ENCODE measurements around the gene PATJ.
A peak's percentile ranks its signal among the peaks of the same experiment; 100 is the strongest.
"Not testable (repeated sequence)": the region's sequence is repeated elsewhere in the genome, so short reads cannot be mapped to it uniquely, and the experiment has no call there.

The PATJ gene

DNA sequence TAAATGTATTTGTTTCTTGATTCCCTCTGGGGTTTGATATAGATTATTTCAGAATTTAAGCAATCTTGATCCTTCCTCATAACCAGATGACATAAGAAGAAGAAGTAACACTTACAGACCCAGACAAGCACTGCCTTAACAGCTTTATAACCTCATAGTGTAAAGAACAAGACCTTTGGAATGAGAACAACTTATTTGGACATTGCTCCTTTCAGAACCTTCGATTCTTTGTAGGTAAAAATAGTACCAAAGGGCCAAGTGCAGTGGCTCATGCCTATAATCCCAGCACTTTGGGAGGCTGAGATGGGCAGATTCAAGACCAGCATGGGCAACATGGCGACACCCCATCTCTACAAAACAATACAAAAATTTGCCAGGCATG is 32.4 kb upstream of the PATJ start:
- Histone ChIP-seq H4K12ac (ENCODE audit: low read depth, low read length) (no peak overlapping the region), H3K36me3 (ENCODE audit: control insufficient read depth in 1 of 2, insufficient read depth in 2 of 2, low read length in 2 of 2) (peaks cover 9 to 15% of the 10 kb centered on the region in 2 experiments), H2AFZ (ENCODE audit: insufficient read depth, low read length, poor library complexity) (no peak overlapping the region), H3K23ac (ENCODE audit: low read length) (no peak overlapping the region), H2AK5ac (ENCODE audit: low read length) (no peak overlapping the region), H3K79me1 (ENCODE audit: low read length) (no peaks in the 10 kb centered on the region), H3K18ac (ENCODE audit: low read length) (no peak overlapping the region), H3K27ac (ENCODE audit: low read depth, low read length) (no peak overlapping the region), H2BK120ac (ENCODE audit: insufficient read depth, low read length, poor library complexity) (no peak overlapping the region), H4K8ac (ENCODE audit: low read depth, low read length) (no peak overlapping the region), H3K27me3 (ENCODE audit: insufficient read depth, low read length) (no peaks in the 10 kb centered on the region), H3K9ac (ENCODE audit: low read length) (no peak overlapping the region), H3K4me3 (ENCODE audit: low read depth, low read length) (no peak overlapping the region), H2BK12ac (ENCODE audit: low read length) (no peak overlapping the region), H3K79me2 (ENCODE audit: control insufficient read depth, insufficient read depth, low read length, poor library complexity) (no peaks in the 10 kb centered on the region), H3K4me1 (ENCODE audit: control insufficient read depth in 1 of 2, insufficient read depth in 2 of 2, low read length in 2 of 2) (no peaks in the 10 kb centered on the region), H4K91ac (ENCODE audit: low read depth, low read length) (no peak overlapping the region), H3K4me2 (ENCODE audit: low read length) (no peak overlapping the region), H2BK5ac (ENCODE audit: low read depth, low read length, poor library complexity) (no peak overlapping the region), H3K4ac (ENCODE audit: low read depth, low read length) (no peak overlapping the region), H3K9me3 (ENCODE audit: insufficient read depth, low read depth, low read length) (no peaks in the 10 kb centered on the region), H3K14ac (ENCODE audit: low read length) (no peak overlapping the region)
- WGBS (ENCODE audit: extremely low coverage, insufficient coverage, insufficient read length), result no CpG with 5 or more reads among the region's 2 CpGs
- DNase-seq, result no peak

GRCh38 chr1:61711257-61711656 is 31.0 kb upstream of the PATJ start:
- H3K14ac ChIP-seq (ENCODE audit: low read length); H3K4me1 ChIP-seq (ENCODE audit: control insufficient read depth in 1 of 2, insufficient read depth in 2 of 2, low read length in 2 of 2); H3K4ac ChIP-seq (ENCODE audit: low read depth, low read length); H3K23ac ChIP-seq (ENCODE audit: low read length); H3K79me1 ChIP-seq (ENCODE audit: low read length); H2AK5ac ChIP-seq (ENCODE audit: low read length); H4K12ac ChIP-seq (ENCODE audit: low read depth, low read length); H3K4me3 ChIP-seq (ENCODE audit: low read depth, low read length); H4K91ac ChIP-seq (ENCODE audit: low read depth, low read length); H3K27me3 ChIP-seq (ENCODE audit: insufficient read depth, low read length); H3K27ac ChIP-seq (ENCODE audit: low read depth, low read length); H3K9me3 ChIP-seq (ENCODE audit: insufficient read depth, low read depth, low read length); H2AFZ ChIP-seq (ENCODE audit: insufficient read depth, low read length, poor library complexity); H2BK120ac ChIP-seq (ENCODE audit: insufficient read depth, low read length, poor library complexity); H3K79me2 ChIP-seq (ENCODE audit: control insufficient read depth, insufficient read depth, low read length, poor library complexity); H3K18ac ChIP-seq (ENCODE audit: low read length); H4K8ac ChIP-seq (ENCODE audit: low read depth, low read length); H2BK12ac ChIP-seq (ENCODE audit: low read length); H3K9ac ChIP-seq (ENCODE audit: low read length); H2BK5ac ChIP-seq (ENCODE audit: low read depth, low read length, poor library complexity); H3K4me2 ChIP-seq (ENCODE audit: low read length): not testable (repeated sequence)
- DNase-seq, result peak in 1 of 2 donors; percentile 36
- H3K36me3 ChIP-seq (ENCODE audit: control insufficient read depth in 1 of 2, insufficient read depth in 2 of 2, low read length in 2 of 2), result peaks cover 9 to 12% of the 10 kb centered on the region in 2 experiments
- WGBS (ENCODE audit: extremely low coverage, insufficient coverage, insufficient read length), result no CpG with 5 or more reads among the region's 4 CpGs

GRCh38 chr1:61711969-61712368 is 30.3 kb upstream of the PATJ start:
- Histone ChIP-seq H3K9me3 (ENCODE audit: insufficient read depth, low read depth, low read length) (no peaks in the 10 kb centered on the region), H4K8ac (ENCODE audit: low read depth, low read length) (no peak overlapping the region), H3K27ac (ENCODE audit: low read depth, low read length) (no peak overlapping the region), H2BK5ac (ENCODE audit: low read depth, low read length, poor library complexity) (no peak overlapping the region), H4K12ac (ENCODE audit: low read depth, low read length) (no peak overlapping the region), H3K14ac (ENCODE audit: low read length) (no peak overlapping the region), H3K79me1 (ENCODE audit: low read length) (no peaks in the 10 kb centered on the region), H3K4me1 (ENCODE audit: control insufficient read depth in 1 of 2, insufficient read depth in 2 of 2, low read length in 2 of 2) (no peaks in the 10 kb centered on the region), H3K79me2 (ENCODE audit: control insufficient read depth, insufficient read depth, low read length, poor library complexity) (no peaks in the 10 kb centered on the region), H3K4ac (ENCODE audit: low read depth, low read length) (no peak overlapping the region), H3K23ac (ENCODE audit: low read length) (no peak overlapping the region), H2BK120ac (ENCODE audit: insufficient read depth, low read length, poor library complexity) (no peak overlapping the region), H3K9ac (ENCODE audit: low read length) (no peak overlapping the region), H3K18ac (ENCODE audit: low read length) (no peak overlapping the region), H2AK5ac (ENCODE audit: low read length) (no peak overlapping the region), H3K27me3 (ENCODE audit: insufficient read depth, low read length) (no peaks in the 10 kb centered on the region), H3K36me3 (ENCODE audit: control insufficient read depth in 1 of 2, insufficient read depth in 2 of 2, low read length in 2 of 2) (peaks cover 7 to 9% of the 10 kb centered on the region in 2 experiments), H4K91ac (ENCODE audit: low read depth, low read length) (no peak overlapping the region), H2AFZ (ENCODE audit: insufficient read depth, low read length, poor library complexity) (no peak overlapping the region), H3K4me2 (ENCODE audit: low read length) (no peak overlapping the region), H2BK12ac (ENCODE audit: low read length) (no peak overlapping the region), H3K4me3 (ENCODE audit: low read depth, low read length) (no peak overlapping the region)
- no peak for DNase-seq

DNA sequence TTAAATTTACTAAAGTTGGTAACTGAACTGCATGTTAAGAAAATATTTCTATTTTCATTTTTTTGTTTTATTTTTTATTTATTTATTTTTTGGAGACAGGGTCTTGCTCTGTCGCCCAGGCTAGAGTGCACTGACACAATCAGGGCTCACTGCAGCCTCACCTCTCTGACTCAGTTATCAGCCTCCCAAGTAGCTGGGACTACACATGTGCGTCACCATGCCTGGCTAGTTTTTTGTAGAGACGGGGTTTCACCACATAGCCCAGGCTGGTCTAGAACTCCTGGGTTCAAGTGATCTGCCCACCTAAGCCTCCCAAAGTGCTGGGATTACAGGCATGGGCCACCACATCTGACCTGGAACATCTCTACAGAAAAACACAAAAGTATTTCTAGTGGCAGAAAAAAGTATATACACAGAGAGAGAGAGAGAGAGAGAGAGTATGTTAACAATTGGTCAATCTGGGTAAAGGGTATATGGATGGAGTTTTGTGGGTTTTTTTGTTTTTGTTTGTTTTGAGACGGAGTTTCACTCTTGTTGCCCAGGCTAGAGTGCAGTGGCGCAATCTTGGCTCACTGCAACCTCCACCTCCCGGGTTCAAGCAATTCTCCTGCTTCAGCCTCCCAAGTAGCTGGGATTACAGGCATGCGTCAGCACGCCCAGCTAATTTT is 23.1 kb upstream of the PATJ start:
- DNase-seq, result peak; percentile 60 to 64
- H3K4ac ChIP-seq (ENCODE audit: low read depth, low read length); H2BK120ac ChIP-seq (ENCODE audit: insufficient read depth, low read length, poor library complexity); H3K9me3 ChIP-seq (ENCODE audit: insufficient read depth, low read depth, low read length); H3K23ac ChIP-seq (ENCODE audit: low read length); H2BK5ac ChIP-seq (ENCODE audit: low read depth, low read length, poor library complexity); H2BK12ac ChIP-seq (ENCODE audit: low read length); H4K12ac ChIP-seq (ENCODE audit: low read depth, low read length); H3K79me1 ChIP-seq (ENCODE audit: low read length); H3K14ac ChIP-seq (ENCODE audit: low read length); H3K27me3 ChIP-seq (ENCODE audit: insufficient read depth, low read length); H4K8ac ChIP-seq (ENCODE audit: low read depth, low read length); H2AFZ ChIP-seq (ENCODE audit: insufficient read depth, low read length, poor library complexity); H3K4me2 ChIP-seq (ENCODE audit: low read length); H3K4me1 ChIP-seq (ENCODE audit: control insufficient read depth in 1 of 2, insufficient read depth in 2 of 2, low read length in 2 of 2); H3K9ac ChIP-seq (ENCODE audit: low read length); H3K79me2 ChIP-seq (ENCODE audit: control insufficient read depth, insufficient read depth, low read length, poor library complexity); H3K4me3 ChIP-seq (ENCODE audit: low read depth, low read length); H4K91ac ChIP-seq (ENCODE audit: low read depth, low read length); H3K27ac ChIP-seq (ENCODE audit: low read depth, low read length): not testable (repeated sequence)
- 100% methylated on average over 1 of the region's 8 CpGs for WGBS (ENCODE audit: extremely low coverage, insufficient coverage, insufficient read length)
- Histone ChIP-seq H2AK5ac (ENCODE audit: low read length) (peak overlapping the region; percentile 62), H3K36me3 (ENCODE audit: control insufficient read depth in 1 of 2, insufficient read depth in 2 of 2, low read length in 2 of 2) (peaks cover 7 to 10% of the 10 kb centered on the region in 2 experiments), H3K18ac (ENCODE audit: low read length) (peak overlapping the region; percentile 65)

All from trophoblast cell (in vitro differentiated cells and primary cell).